Upper lobe of right lung (tissue), 1 donor: ENCODE results near the gene TOR1B. TPM values are rescaled to one million over a fixed set of nuclear protein-coding genes. Genes with fewer than 3 reads are reported as not detected.
A peak's percentile ranks its signal among the peaks of the same experiment; 100 is the strongest.

ENCODE experiments used
- ATAC-seq: fragments of 200-7000 bp; cut with Tn5 transposase; one replicate; pipeline ENCODE4 v1.9.1; 2020; ENCODE audit warnings: mild to moderate bottlenecking, moderate library complexity
- DNase-seq: peaks from one replicate; pipeline ENCODE4 v3.0.0-alpha.2; 2020
- H3K27ac ChIP-seq: fragments of 200-600 bp; one replicate; pipeline ENCODE4 v1.8.0; 2022
- H3K27me3 ChIP-seq: fragments of 200-600 bp; one replicate; pipeline ENCODE4 v1.8.0; 2022; ENCODE audit warnings: mild to moderate bottlenecking
- H3K36me3 ChIP-seq: fragments of 200-600 bp; one replicate; pipeline ENCODE4 v1.8.0; 2022
- H3K4me1 ChIP-seq: fragments of 200-600 bp; one replicate; pipeline ENCODE4 v1.8.0; 2022
- H3K4me3 ChIP-seq: fragments of 200-600 bp; one replicate; pipeline ENCODE4 v1.8.0; 2022; ENCODE audit warnings: mild to moderate bottlenecking
- H3K9me3 ChIP-seq: fragments of 200-600 bp; one replicate; pipeline ENCODE4 v1.8.0; 2022
- CTCF ChIP-seq: fragments of 200-600 bp; IDR thresholded peaks from one replicate; pipeline ENCODE4 v1.8.0; 2022; ENCODE audit warnings: antibody characterized with exemption
- intact Hi-C: fragments of 100-400 bp; cut with DNase I; formaldehyde crosslinking; loops from one replicate; pipeline ENCODE4 v1.11.0; 2022
- long read RNA-seq: library from polyadenylated mRNA; unstranded; transcript quantifications from one replicate; pipeline ENCODE4 v2.0.0, GENCODE V29; 2021
- total RNA-seq: library from RNA; stranded (reverse); fragmentation: NEBNext Ultra II Directional; extraction: Animal tissue kit (Norgen Biotek cat#: 25700); gene quantifications from one replicate; pipeline ENCODE4 v1.2.1, GENCODE V29; 2021
- donor health status: DM: no; HTN: yes; CAD: no; lungs with severe emphysema.

TOR1B gene, protein sequence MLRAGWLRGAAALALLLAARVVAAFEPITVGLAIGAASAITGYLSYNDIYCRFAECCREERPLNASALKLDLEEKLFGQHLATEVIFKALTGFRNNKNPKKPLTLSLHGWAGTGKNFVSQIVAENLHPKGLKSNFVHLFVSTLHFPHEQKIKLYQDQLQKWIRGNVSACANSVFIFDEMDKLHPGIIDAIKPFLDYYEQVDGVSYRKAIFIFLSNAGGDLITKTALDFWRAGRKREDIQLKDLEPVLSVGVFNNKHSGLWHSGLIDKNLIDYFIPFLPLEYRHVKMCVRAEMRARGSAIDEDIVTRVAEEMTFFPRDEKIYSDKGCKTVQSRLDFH
- 26.0 TPM for total RNA-seq
- long read RNA-seq, transcript TOR1B-201 (5 exons, 2,769 nt): major isoform, 32 of 53 reads
- long read RNA-seq, partial matches to known transcripts: 13 of 53 reads
- long read RNA-seq, other reads (novel, unspliced or antisense): 4 of 53 reads

GRCh38 chr9:129802833-129803675, at the start of gene TOR1B:
TSS of gene TOR1B (plus strand) at chr9:129803184. CDS start at chr9:129803213, 29 bp downstream.
- peak within 1 kb of the TSS; percentile 77 for H3K4me3 ChIP-seq
- H3K27me3 ChIP-seq: no peaks in the 10 kb centered on the region
- peaks cover 11% of the 10 kb centered on the region for H3K4me1 ChIP-seq
- TF ChIP-seq CTCF: no peak
- DNase-seq: peak; percentile 97
- no peaks in the 10 kb centered on the region for H3K9me3 ChIP-seq
- intact Hi-C loops: no loop called here
- ATAC-seq: peak; percentile 99
- H3K36me3 ChIP-seq: peaks cover 7% of the 10 kb centered on the region
- peak within 1 kb of the TSS; percentile 87 for H3K27ac ChIP-seq

DNA sequence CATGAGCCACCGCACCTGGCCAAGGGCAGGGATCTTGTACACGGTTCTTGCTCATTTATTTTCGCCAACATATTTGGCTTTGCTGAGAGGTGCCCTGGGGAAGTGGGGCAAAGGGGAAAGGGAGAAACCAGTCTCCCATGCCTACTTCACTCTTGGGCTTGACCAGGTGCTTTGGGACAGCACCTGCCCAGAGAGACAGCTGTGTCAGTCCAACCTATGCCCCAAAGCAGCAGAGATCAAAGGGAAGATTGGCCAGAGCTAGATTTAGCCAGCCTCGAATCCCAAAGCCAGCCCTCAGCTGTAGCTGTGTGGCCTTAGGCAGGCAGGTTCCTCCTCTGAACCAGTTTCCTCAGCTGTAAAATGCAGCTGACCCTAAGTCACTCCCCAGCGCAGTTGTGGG, 47.8 kb upstream of the TOR1B start:
- no peak overlapping the region for H3K4me3 ChIP-seq
- no peak overlapping the region for H3K27ac ChIP-seq
- ATAC-seq (no peak), DNase-seq (no peak)
- no peaks in the 10 kb centered on the region for H3K27me3 ChIP-seq
- intact Hi-C loops: no loop called here
- TF ChIP-seq CTCF: no peak
- H3K9me3 ChIP-seq: no peaks in the 10 kb centered on the region
- peaks cover 20% of the 10 kb centered on the region for H3K4me1 ChIP-seq
- H3K36me3 ChIP-seq: no peaks in the 10 kb centered on the region

- no peak for ATAC-seq
- H3K27me3 ChIP-seq: no peaks in the 10 kb centered on the region
- peaks cover 20% of the 10 kb centered on the region for H3K4me1 ChIP-seq
- H3K36me3 ChIP-seq: no peaks in the 10 kb centered on the region
- TF ChIP-seq CTCF: no peak
- no peak overlapping the region for H3K27ac ChIP-seq
- H3K9me3 ChIP-seq: no peaks in the 10 kb centered on the region
- intact Hi-C loops: no loop called here
- no peak overlapping the region for H3K4me3 ChIP-seq
- DNase-seq: no peak
These were observed 46.8 kb upstream of the TOR1B start for GRCh38 chr9:129756191-129756590.

DNA sequence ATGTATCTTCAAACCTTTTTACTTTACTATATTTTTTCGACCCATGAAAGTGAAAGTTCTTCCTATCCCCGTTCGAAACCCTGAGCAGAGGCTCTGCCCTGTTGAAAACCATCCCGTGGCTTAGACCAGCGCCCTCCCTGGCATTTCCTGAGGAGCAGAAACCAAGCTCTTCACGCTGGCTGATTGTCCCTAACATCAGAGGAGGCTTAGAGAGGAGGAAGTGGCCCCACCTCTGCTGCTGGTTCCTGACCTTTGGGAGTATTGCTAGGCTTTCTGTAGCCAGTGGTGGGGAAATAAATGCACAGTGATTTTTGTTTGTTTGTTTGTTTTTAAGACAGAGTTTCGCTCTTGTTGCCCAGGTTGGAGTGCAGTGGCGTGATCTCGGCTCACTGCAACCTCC, 45.9 kb upstream of the TOR1B start:
- TF ChIP-seq CTCF: no peak
- Histone ChIP-seq H3K4me3 (no peak overlapping the region), H3K9me3 (no peaks in the 10 kb centered on the region), H3K4me1 (peaks cover 22% of the 10 kb centered on the region), H3K36me3 (no peaks in the 10 kb centered on the region), H3K27ac (no peak overlapping the region), H3K27me3 (no peaks in the 10 kb centered on the region)
- DNase-seq (no peak), ATAC-seq (peak; percentile 65)
- intact Hi-C loops: no loop called here

DNA sequence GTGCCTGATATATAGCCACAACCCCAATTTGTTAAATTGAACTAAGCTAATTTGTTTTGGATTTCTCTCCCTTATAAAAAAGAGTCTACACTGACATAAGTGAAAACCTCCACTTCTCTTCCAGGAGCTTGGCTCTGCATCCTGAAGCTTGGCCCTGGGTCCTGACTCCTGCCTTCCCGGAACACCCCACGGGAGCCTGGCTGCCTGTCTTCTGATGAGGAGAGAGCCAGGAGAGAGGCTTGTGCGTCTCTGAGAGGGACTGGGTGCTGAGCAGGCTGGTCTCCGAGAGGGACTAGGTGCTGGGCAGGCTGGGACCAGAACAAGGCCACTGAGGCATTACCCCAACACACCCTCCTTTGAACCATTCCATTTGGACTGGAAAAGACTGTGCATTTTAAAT, 43.7 kb upstream of the TOR1B start:
- H3K4me1 ChIP-seq: peaks cover 21% of the 10 kb centered on the region
- H3K9me3 ChIP-seq: no peaks in the 10 kb centered on the region
- intact Hi-C loops: no loop called here
- DNase-seq (no peak), ATAC-seq (no peak)
- TF ChIP-seq CTCF: no peak
- H3K4me3 ChIP-seq: no peak overlapping the region
- no peaks in the 10 kb centered on the region for H3K36me3 ChIP-seq
- no peak overlapping the region for H3K27ac ChIP-seq
- H3K27me3 ChIP-seq: no peaks in the 10 kb centered on the region
